Endothelial cell of umbilical vein (primary cell): ENCODE data around the gene PTH1R. TPM values are rescaled to one million over a fixed set of nuclear protein-coding genes. Genes with fewer than 3 reads are reported as not detected.

Experiments used
- BruUV-seq: library from RNA; stranded (reverse); fragments of 400-500 nt; replicated peaks from 2 replicates; lab custom pipeline; 2021; lab: Mats Ljungman, UMichigan
- CTCF ChIA-PET: fragments of 300-600, 350-600 bp; sonication (Branson Sonifier 250); formaldehyde crosslinking; loops from one replicate; lab custom pipeline; 2021; ENCODE audit warnings: antibody characterized with exemption, inconsistent platforms; lab: Charles Lee
- POLR2A ChIA-PET: fragments of 300-600, 350-600 bp; sonication (Branson Sonifier 250); formaldehyde crosslinking; loops from one replicate; lab custom pipeline; 2021; ENCODE audit warnings: antibody characterized with exemption, inconsistent platforms; lab: Charles Lee
- DNase-seq: peaks from one replicate; pipeline ENCODE4 v3.0.0-alpha.2; 2011; ENCODE audit warnings: low read depth, low spot score
- FAIRE-seq: peaks from 2 replicates; lab custom pipeline; 2011; peaks lifted over from hg19 to GRCh38; lab: Jason Lieb, UNC
- H2AFZ ChIP-seq: 2 replicates; pipeline ENCODE4 v1.6.0; 2012; ENCODE audit warnings: low read depth, low read length, control low read depth, inconsistent platforms
- H3K27ac ChIP-seq: 2 replicates; pipeline ENCODE4 v1.5.1; 2011; ENCODE audit warnings: low read depth, mild to moderate bottlenecking, control low read depth, low read length, moderate library complexity; ENCODE audit not compliant: insufficient read depth
- H3K27me3 ChIP-seq, 2 experiments: 2 replicates each; pipeline versions ENCODE4 v1.6.0 to v1.6.1; 2011; ENCODE audit warnings: low read length in 2 of 2, mixed read lengths in 1 of 2; ENCODE audit not compliant: control insufficient read depth in 2 of 2, insufficient read depth in 2 of 2
- H3K36me3 ChIP-seq, 2 experiments: 2 replicates in 1 of 2; 3 replicates in 1 of 2; pipeline ENCODE4 v1.5.1; 2011; ENCODE audit warnings: low read length in 2 of 2, mild to moderate bottlenecking in 1 of 2, moderate library complexity in 1 of 2; ENCODE audit not compliant: control insufficient read depth in 2 of 2, insufficient read depth in 2 of 2; ENCODE audit errors: extremely low read depth in 1 of 2
- H3K4me1 ChIP-seq: 3 replicates; pipeline ENCODE4 v1.5.1; 2011; ENCODE audit warnings: mild to moderate bottlenecking, low read length; ENCODE audit not compliant: control insufficient read depth, insufficient read depth; ENCODE audit errors: extremely low read depth
- H3K4me2 ChIP-seq: 2 replicates; pipeline ENCODE4 v1.6.1; 2011; ENCODE audit warnings: low read length, control low read depth, mixed read lengths; ENCODE audit not compliant: insufficient read depth
- H3K4me3 ChIP-seq, 3 experiments: fragments of 200-600 bp in 1 of 3; sonication (generic), shearing (Covaris generic) in 1 of 3; replicated peaks in 1 of 3; 2 replicates each; pipeline ENCODE4 v1.5.1; 2011 to 2016; ENCODE audit warnings: control low read depth in 3 of 3, low read length in 3 of 3, mild to moderate bottlenecking in 2 of 3, inconsistent platforms in 1 of 3, low read depth in 1 of 3, moderate library complexity in 1 of 3; ENCODE audit not compliant: insufficient read depth in 1 of 3
- H3K79me2 ChIP-seq: 2 replicates; pipeline ENCODE4 v1.6.0; 2012; ENCODE audit warnings: low read length, inconsistent platforms; ENCODE audit not compliant: control insufficient read depth, insufficient read depth
- H3K9ac ChIP-seq: replicated peaks from 2 replicates; pipeline ENCODE3; 2011; ENCODE audit warnings: low read length, control low read depth; ENCODE audit not compliant: insufficient read depth; ENCODE audit errors: extremely low read depth
- H3K9me1 ChIP-seq: replicated peaks from 3 replicates; pipeline ENCODE4 v1.6.0; 2011; ENCODE audit warnings: mild to moderate bottlenecking, low read length; ENCODE audit not compliant: control insufficient read depth, insufficient read depth; ENCODE audit errors: extremely low read depth
- H3K9me3 ChIP-seq: replicated peaks from 2 replicates; pipeline ENCODE4 v1.5.1; 2012; ENCODE audit warnings: low read length, inconsistent platforms; ENCODE audit not compliant: control insufficient read depth, insufficient read depth
- H4K20me1 ChIP-seq: replicated peaks from 2 replicates; pipeline ENCODE3; 2011; ENCODE audit warnings: mild to moderate bottlenecking, low read length; ENCODE audit not compliant: control insufficient read depth, insufficient read depth; ENCODE audit errors: extremely low read depth
- CTCF ChIP-seq, 2 donors: IDR thresholded peaks; 1 replicate in 1 of 2; 2 replicates in 1 of 2; pipeline ENCODE4 v1.5.1; 2011; ENCODE audit warnings: low read length in 2 of 2, mild to moderate bottlenecking in 2 of 2, moderate library complexity in 2 of 2, control low read depth in 1 of 2, inconsistent platforms in 1 of 2, low read depth in 1 of 2; ENCODE audit not compliant: insufficient read depth in 1 of 2; ENCODE audit errors: extremely low read depth in 1 of 2
- EZH2 ChIP-seq: IDR thresholded peaks from 2 replicates; pipeline ENCODE4 v1.6.1; 2012; ENCODE audit warnings: borderline replicate concordance, low read depth, mild to moderate bottlenecking, moderate library complexity, low read length, inconsistent platforms; ENCODE audit not compliant: severe bottlenecking
- FOS ChIP-seq: IDR thresholded peaks from 2 replicates; pipeline ENCODE4 v1.6.1; 2011; ENCODE audit warnings: mild to moderate bottlenecking, low read length, moderate library complexity, borderline replicate concordance; ENCODE audit not compliant: insufficient read depth
- GATA2 ChIP-seq: IDR thresholded peaks from 2 replicates; pipeline ENCODE4 v1.7.0; 2011; ENCODE audit warnings: low read depth, mild to moderate bottlenecking, moderate library complexity, mixed read lengths, low read length; ENCODE audit not compliant: insufficient read length, insufficient read depth
- JUN ChIP-seq: IDR thresholded peaks from 2 replicates; pipeline ENCODE4 v1.6.1; 2011; ENCODE audit warnings: borderline replicate concordance, low read depth; ENCODE audit not compliant: insufficient read length, insufficient read depth
- MAX ChIP-seq: IDR thresholded peaks from 2 replicates; pipeline ENCODE4 v1.6.1; 2011; ENCODE audit not compliant: insufficient read depth, insufficient read length
- MYC ChIP-seq: IDR thresholded peaks from one replicate; pipeline ENCODE4 v1.6.1; 2011; ENCODE audit warnings: mild to moderate bottlenecking, low read depth, low read length
- POLR2A ChIP-seq: IDR thresholded peaks from 2 replicates; pipeline ENCODE4 v1.6.1; 2012; ENCODE audit warnings: low read depth, mild to moderate bottlenecking, control low read depth, low read length
- POLR2AphosphoS5 ChIP-seq: IDR thresholded peaks from 2 replicates; pipeline ENCODE4 v1.6.1; 2012; ENCODE audit warnings: low read depth, mild to moderate bottlenecking, control low read depth, low read length, moderate library complexity; ENCODE audit not compliant: insufficient read depth
- dilution Hi-C: fragments of 300-500 bp; cut with MboI; formaldehyde crosslinking; loops from one replicate; pipeline ENCODE4 v1.15.0; 2019; ENCODE audit warnings: low sequenced_read_pairs; ENCODE audit not compliant: extremely low pct_ligation_motif_present
- intact Hi-C: fragments of 100-400 bp; cut with micrococcal nuclease; formaldehyde crosslinking; loops from one replicate; pipeline ENCODE4 v1.10.0; 2022
- polyA plus RNA-seq, 4 experiments: library from polyadenylated mRNA; depleted of rRNA in 3 of 4; stranded (reverse) in 3 of 4; unstranded in 1 of 4; fragments of >200 nt; gene quantifications; 2 replicates each; pipeline versions ENCODE4 v1.2.1 to v1.2.3, GENCODE V29; 2011 to 2012; ENCODE audit warnings: missing spikeins in 1 of 4
- total RNA-seq: library from RNA; stranded (reverse); gene quantifications from 2 replicates; pipeline ENCODE4 v1.2.3, GENCODE V29; 2021

Gene PTH1R
- total and polyA plus RNA-seq, 2 donors (not counting 3 experiments of a cell fraction or from before 2014, with no cell fraction given): 0.08 to 0.46 TPM

- H3K36me3 ChIP-seq: no peaks in the 10 kb centered on the region
- no peak overlapping the region for H3K27ac ChIP-seq
- FAIRE-seq (peak; percentile 96), DNase-seq (peak; percentile 81)
- no peak overlapping the region for H3K4me3 ChIP-seq
- no peaks in the 10 kb centered on the region for H3K27me3 ChIP-seq
- H3K9me1 ChIP-seq: no peaks in the 10 kb centered on the region
- no TSS peak for BruUV-seq
- H2AFZ ChIP-seq: peak overlapping the region; percentile 12
- no peak overlapping the region for H3K4me2 ChIP-seq
- H4K20me1 ChIP-seq: no peaks in the 10 kb centered on the region
- H3K9me3 ChIP-seq: no peaks in the 10 kb centered on the region
- intact Hi-C loops: loop anchor here (1.0 kb wide), 3 partner anchors 43 to 204 kb away; no protein-coding TSS in a partner anchor
- dilution Hi-C loops: no loop called here
- ChIA-PET POLR2A (interaction anchor here (0.6 kb wide), 1 partner anchor 67 kb away, joined by 4 read pairs; no protein-coding TSS in a partner anchor), CTCF (interaction anchor here (0.6 to 2.5 kb wide), 44 partner anchors 9 to 462 kb away, joined by 3 to 55 read pairs (median 6); partner anchors contain the start of genes ALS2CL, CCDC12, PRSS50 and TMIE)
- H3K4me1 ChIP-seq: peaks cover 10% of the 10 kb centered on the region
- no peak overlapping the region for H3K9ac ChIP-seq
- no peaks in the 10 kb centered on the region for H3K79me2 ChIP-seq
- TF ChIP-seq CTCF (IDR thresholded peaks at IDR 0.05; ENCODE audit: extremely low read depth in 1 of 2, insufficient read depth in 1 of 2, low read depth in 1 of 2, low read length in 2 of 2) (peak; percentile 87 to 88), POLR2A (no peak), GATA2 (no peak), JUN (no peak), EZH2 (no peak), MYC (no peak), POLR2AphosphoS5 (peak; percentile 41), FOS (no peak), MAX (peak; percentile 76)
Measured at GRCh38 chr3:46909535-46910161, 32.1 kb downstream of the PTH1R start.
